ENCODE results near the gene MYBL2.
"Not testable (repeated sequence)": the region's sequence is repeated elsewhere in the genome, so short reads cannot be mapped to it uniquely, and the experiment has no call there.

The MYBL2 gene

DNA sequence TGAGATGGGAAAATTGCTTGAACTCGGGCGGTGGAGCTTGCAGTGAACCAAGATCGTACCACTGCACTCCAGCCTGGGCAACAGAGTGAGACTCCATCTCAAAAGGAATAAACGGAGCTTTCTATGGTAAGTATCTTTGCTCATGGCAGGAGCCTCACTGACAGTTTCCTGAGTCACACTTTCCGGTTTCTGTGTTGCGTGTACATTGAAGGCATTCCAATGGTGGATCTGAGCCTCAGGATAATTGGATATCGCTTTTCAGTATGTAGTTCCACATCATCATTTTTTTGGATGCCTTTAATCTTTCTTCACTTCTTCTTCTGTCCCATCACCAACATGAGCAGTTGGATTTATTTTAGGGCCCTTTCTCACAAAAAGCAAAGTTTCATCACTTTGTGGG is 88.5 kb downstream of the MYBL2 start:
- no peak for DNase-seq

GRCh38 chr20:43755851-43756250 is 88.9 kb downstream of the MYBL2 start:
- DNase-seq = no peak

DNA sequence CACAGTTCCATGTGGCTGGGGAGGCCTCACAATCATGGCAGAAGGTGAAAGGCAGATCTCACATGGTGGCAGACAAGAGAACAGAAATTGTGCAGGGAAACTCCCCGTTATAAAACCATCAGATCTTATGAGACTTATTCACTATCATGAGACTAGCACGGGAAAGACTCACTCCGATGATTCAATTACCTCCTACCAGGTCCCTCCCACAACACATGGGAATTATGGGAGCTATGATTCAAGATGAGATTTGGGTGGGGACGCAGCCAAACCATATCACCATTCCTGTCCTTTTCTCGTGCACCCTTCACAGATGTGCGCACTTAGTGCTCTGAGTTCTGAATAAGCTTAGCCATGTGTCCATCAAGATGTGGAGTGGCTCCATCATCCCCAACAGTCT is 91.0 kb downstream of the MYBL2 start:
- not testable (repeated sequence) for DNase-seq

DNA sequence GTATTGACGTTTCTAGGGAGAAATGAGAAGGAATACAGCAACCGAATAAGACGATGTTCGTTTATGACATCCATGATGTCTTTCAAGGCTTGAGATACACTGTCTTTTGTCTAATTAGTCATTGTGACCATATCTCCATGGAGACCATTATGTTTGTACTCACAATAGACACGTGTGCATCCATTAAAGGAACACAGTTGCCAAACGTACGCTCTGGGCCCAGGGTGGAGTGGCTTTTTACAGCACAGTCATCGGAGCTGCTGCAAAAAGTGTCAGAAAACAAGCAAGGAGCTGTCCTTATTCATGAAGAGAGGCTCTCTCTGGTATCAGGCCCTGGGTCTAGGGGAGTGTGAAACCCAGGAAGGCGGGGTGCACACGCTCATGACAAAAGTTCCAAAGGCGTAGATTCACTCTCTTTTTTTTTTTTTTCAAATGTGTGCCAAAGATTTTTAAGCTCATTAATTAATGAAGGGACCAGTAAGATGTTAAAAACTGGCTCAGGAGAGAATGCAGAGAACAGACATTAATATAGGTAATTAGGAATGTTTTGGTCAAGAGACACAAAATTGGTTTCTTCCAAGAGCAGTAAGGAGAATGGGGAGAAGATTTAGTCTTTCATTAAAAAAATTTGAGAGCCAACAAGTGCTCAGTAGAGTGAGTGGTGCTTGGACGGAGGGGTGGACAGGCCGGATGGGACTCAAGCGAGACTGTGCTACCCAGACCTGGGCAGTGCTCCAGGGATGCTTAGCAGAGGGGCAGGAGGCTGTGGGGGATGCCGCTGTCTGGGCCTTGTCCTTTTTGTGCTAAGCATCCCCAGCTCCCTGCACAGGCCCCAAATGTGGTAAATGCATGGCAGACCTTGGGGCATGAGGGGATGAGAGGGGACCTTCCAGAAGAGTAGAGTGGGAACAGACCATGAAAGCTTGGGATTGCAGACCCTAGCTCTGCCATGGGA is 94.7 kb downstream of the MYBL2 start:
- DNase-seq = no peak

- no peak for DNase-seq
Observed at GRCh38 chr20:43762911-43763310, 96.0 kb downstream of the MYBL2 start.

DNA sequence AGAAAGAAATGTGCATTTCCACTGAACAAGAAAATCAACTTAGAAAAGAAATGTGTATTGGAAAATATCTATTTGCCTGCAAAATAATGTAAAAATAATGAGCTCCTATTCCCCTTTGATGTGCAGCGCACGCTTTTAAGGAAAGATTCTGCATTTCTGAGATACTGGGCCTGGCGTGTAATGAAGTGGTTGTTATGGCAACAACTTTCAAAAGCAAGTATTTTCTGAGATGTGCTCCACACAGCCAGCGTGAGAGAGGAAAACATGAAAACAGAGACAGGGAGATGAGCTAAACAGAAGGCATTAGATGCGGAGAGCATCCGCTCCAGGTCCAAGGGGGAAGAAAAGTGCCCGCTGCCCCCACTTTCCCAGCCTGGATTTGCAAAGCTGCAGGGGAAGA is 99.0 kb downstream of the MYBL2 start:
- no peak for DNase-seq
